ENCODE measurements around the gene TK2. TPM values are rescaled to one million over a fixed set of nuclear protein-coding genes. Genes with fewer than 3 reads are reported as not detected.
A peak's percentile ranks its signal among the peaks of the same experiment; 100 is the strongest.

Gene TK2
- total RNA-seq, 1 donor = 73.5 TPM

DNA sequence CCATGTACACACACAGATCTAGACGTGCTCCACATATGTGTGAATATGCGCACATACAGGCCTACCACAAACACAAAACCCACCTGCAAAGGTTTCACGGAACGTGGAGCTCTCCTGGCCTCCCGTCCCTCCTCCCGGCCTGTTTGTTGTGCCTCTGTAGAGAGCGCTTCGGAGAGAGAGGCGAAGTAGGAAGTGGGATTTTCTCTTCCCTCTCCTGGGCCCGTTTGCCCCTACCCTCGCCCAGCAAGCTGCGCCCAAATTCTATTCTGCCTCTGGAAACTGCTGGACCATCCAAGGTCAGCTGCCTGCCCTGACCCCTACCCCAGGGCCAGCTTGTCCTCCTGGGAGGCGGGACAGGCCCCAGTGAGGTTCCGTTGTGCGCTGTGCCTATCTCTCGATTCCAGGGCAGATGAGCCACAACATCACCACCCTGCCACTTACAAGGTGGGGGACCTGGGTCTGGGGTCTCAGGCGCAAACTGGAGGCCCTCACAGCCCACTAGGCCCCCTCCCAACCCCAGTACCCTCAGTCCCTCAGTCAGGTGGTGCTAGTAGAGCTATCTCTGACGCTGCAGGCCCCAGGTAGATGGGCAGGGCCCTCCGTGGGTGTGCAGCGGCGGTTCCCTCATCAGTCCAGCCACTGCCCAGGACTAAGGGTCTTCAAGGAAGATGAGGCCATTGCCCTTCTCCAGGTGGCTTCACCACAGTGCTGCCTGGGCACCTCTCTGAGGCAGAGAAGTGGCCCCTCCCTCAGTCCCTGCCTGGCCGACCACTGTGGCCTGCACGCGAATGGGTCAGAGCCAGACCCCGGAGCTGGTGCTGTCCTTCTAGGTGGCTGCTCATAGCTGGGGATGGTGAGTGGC, 68.6 kb downstream of the TK2 start:
- no peak overlapping the region for H3K4me3 ChIP-seq (ENCODE audit: insufficient read depth, low read length)
- no peaks in the 10 kb centered on the region for H3K36me3 ChIP-seq (ENCODE audit: insufficient read depth, low read length)
- TF ChIP-seq CTCF (IDR thresholded peaks at IDR 0.05; ENCODE audit: extremely low read depth, low read depth, low read length) = no peak
- H3K4me2 ChIP-seq (ENCODE audit: insufficient read depth, low read length) = no peak overlapping the region
- no peaks in the 10 kb centered on the region for H3K4me1 ChIP-seq (ENCODE audit: insufficient read depth, low read length)
- no peak overlapping the region for H2AFZ ChIP-seq (ENCODE audit: low read length)
- H3K9me3 ChIP-seq (ENCODE audit: low read depth, low read length) = no peaks in the 10 kb centered on the region
- no peaks in the 10 kb centered on the region for H3K79me2 ChIP-seq (ENCODE audit: insufficient read depth, low read length)
- DNase-seq (ENCODE audit: insufficient read length, low spot score, missing footprints) = peak; percentile 42
- H3K27ac ChIP-seq (ENCODE audit: low read depth, low read length) = no peak overlapping the region
- no peaks in the 10 kb centered on the region for H4K20me1 ChIP-seq (ENCODE audit: insufficient read depth, low read length)
- no peaks in the 10 kb centered on the region for H3K27me3 ChIP-seq (ENCODE audit: insufficient read depth, low read length)

GRCh38 chr16:66480265-66481080, 69.4 kb downstream of the TK2 start:
- no peak overlapping the region for H3K27ac ChIP-seq (ENCODE audit: low read depth, low read length)
- H3K9me3 ChIP-seq (ENCODE audit: low read depth, low read length) = no peaks in the 10 kb centered on the region
- H3K4me1 ChIP-seq (ENCODE audit: insufficient read depth, low read length) = no peaks in the 10 kb centered on the region
- H4K20me1 ChIP-seq (ENCODE audit: insufficient read depth, low read length) = no peaks in the 10 kb centered on the region
- DNase-seq (ENCODE audit: insufficient read length, low spot score, missing footprints) = peak; percentile 76
- H3K27me3 ChIP-seq (ENCODE audit: insufficient read depth, low read length) = peaks cover under 1% of the 10 kb centered on the region
- H3K36me3 ChIP-seq (ENCODE audit: insufficient read depth, low read length) = no peaks in the 10 kb centered on the region
- H2AFZ ChIP-seq (ENCODE audit: low read length) = no peak overlapping the region
- H3K79me2 ChIP-seq (ENCODE audit: insufficient read depth, low read length) = no peaks in the 10 kb centered on the region
- H3K4me3 ChIP-seq (ENCODE audit: insufficient read depth, low read length) = no peak overlapping the region
- no peak overlapping the region for H3K4me2 ChIP-seq (ENCODE audit: insufficient read depth, low read length)
- TF ChIP-seq CTCF (IDR thresholded peaks at IDR 0.05; ENCODE audit: extremely low read depth, low read depth, low read length) = no peak

GRCh38 chr16:66479661-66480264, 70.2 kb downstream of the TK2 start:
- H3K4me2 ChIP-seq (ENCODE audit: insufficient read depth, low read length) = no peak overlapping the region
- H3K79me2 ChIP-seq (ENCODE audit: insufficient read depth, low read length) = no peaks in the 10 kb centered on the region

More at GRCh38 chr16:66479661-66480264, 70.2 kb downstream of the TK2 start:
- Histone ChIP-seq H2AFZ (ENCODE audit: low read length) (no peak overlapping the region), H4K20me1 (ENCODE audit: insufficient read depth, low read length) (no peaks in the 10 kb centered on the region), H3K27me3 (ENCODE audit: insufficient read depth, low read length) (peaks cover 7% of the 10 kb centered on the region), H3K27ac (ENCODE audit: low read depth, low read length) (no peak overlapping the region), H3K9me3 (ENCODE audit: low read depth, low read length) (no peaks in the 10 kb centered on the region), H3K4me3 (ENCODE audit: insufficient read depth, low read length) (no peak overlapping the region), H3K36me3 (ENCODE audit: insufficient read depth, low read length) (no peaks in the 10 kb centered on the region), H3K4me1 (ENCODE audit: insufficient read depth, low read length) (no peaks in the 10 kb centered on the region)
- TF ChIP-seq CTCF (IDR thresholded peaks at IDR 0.05; ENCODE audit: extremely low read depth, low read depth, low read length) = no peak
- peak; percentile 51 for DNase-seq (ENCODE audit: insufficient read length, low spot score, missing footprints)
